Measurements from ENCODE around the gene CCDC27. TPM values are rescaled to one million over a fixed set of nuclear protein-coding genes. Genes with fewer than 3 reads are reported as not detected.
"Not testable (repeated sequence)": the region's sequence is repeated elsewhere in the genome, so short reads cannot be mapped to it uniquely, and the experiment has no call there.

The CCDC27 gene
- total RNA-seq, 6 experiments from 2014 or later: not detected

DNA sequence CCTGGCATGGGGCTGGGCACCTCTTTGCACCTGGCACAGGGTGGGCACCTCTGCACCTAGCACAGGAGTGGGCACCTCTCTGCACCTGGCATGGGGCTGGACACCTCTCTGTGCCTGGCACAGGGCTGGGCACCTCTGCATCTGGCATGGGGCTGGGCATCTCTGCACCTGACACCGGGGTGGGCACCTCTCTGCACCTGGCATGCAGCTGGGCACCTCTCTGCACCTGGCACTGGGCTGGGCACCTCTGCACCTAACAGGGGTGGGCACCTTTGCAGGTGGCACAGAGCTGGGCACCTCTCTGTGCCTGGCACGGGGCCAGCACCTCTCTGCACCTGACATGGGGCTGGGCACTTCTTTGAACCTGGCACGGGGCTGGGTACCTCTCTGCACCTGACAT is 29.4 kb upstream of the CCDC27 start:
- Histone ChIP-seq H3K27ac (no peak overlapping the region), H3K27me3 (no peaks in the 10 kb centered on the region), H3K9me3 (no peaks in the 10 kb centered on the region), H3K36me3 (no peaks in the 10 kb centered on the region), H3K4me1 (no peaks in the 10 kb centered on the region), H3K4me3 (no peak overlapping the region)
- DNase-seq (no peak), ATAC-seq (no peak)
- WGBS (ENCODE audit: insufficient coverage, low coverage, low lambda C conversion rate, missing lambda C conversion rate): no CpG with 5 or more reads among the region's 3 CpGs
- TF ChIP-seq POLR2A (IDR thresholded peaks at IDR 0.05) (no peak), CTCF (IDR thresholded peaks at IDR 0.05) (no peak)
- intact Hi-C loops (cut with DNase I): no loop called here

GRCh38 chr1:3724416-3725030 is 27.7 kb upstream of the CCDC27 start:
- peak; percentile 85 to 92 (median 90) for TF ChIP-seq CTCF (IDR thresholded peaks at IDR 0.05)
- WGBS (ENCODE audit: insufficient coverage, low coverage, low lambda C conversion rate, missing lambda C conversion rate): 6% methylated on average over 6 of the region's 18 CpGs
- intact Hi-C loops (cut with DNase I): not testable (repeated sequence)

DNA sequence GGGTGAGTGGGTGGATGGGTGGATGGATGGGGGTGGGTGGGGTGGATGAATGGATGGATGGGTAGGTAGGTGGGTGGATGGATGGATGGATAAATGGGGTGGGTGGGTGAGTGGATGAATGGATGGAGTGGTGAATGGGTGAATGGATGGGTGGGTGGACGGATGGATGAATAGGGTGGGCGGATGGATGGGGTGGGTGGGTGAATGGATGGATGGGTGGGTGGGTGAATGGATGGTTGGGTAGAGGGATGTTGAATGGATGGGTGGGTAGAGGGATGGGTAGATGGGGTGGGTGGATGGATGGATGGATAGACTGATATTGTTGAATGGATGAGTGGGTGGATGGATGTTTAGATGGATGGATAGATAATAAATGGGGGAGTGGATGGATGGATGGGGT is 26.9 kb upstream of the CCDC27 start:
- no peaks in the 10 kb centered on the region for H3K27me3 ChIP-seq
- H3K27ac ChIP-seq: no peak overlapping the region
- TF ChIP-seq CTCF (IDR thresholded peaks at IDR 0.05) (no peak), POLR2A (IDR thresholded peaks at IDR 0.05) (no peak)
- H3K4me1 ChIP-seq: no peaks in the 10 kb centered on the region
- DNase-seq (no peak), ATAC-seq (no peak)
- 90% methylated on average over 2 of the region's 2 CpGs for WGBS (ENCODE audit: insufficient coverage, low coverage, low lambda C conversion rate, missing lambda C conversion rate)
- intact Hi-C loops (cut with DNase I): no loop called here
- no peaks in the 10 kb centered on the region for H3K36me3 ChIP-seq
- H3K4me3 ChIP-seq: no peak overlapping the region
- H3K9me3 ChIP-seq: no peaks in the 10 kb centered on the region

More at GRCh38 chr1:3724416-3725030, 27.7 kb upstream of the CCDC27 start:
- DNase-seq: peak; percentile 73 to 80 (median 75)
- H3K36me3 ChIP-seq, H3K4me1 ChIP-seq, H3K9me3 ChIP-seq, H3K27me3 ChIP-seq, H3K4me3 ChIP-seq, H3K27ac ChIP-seq: not testable (repeated sequence)
- peak; percentile 48 to 79 (median 74) for ATAC-seq

DNA sequence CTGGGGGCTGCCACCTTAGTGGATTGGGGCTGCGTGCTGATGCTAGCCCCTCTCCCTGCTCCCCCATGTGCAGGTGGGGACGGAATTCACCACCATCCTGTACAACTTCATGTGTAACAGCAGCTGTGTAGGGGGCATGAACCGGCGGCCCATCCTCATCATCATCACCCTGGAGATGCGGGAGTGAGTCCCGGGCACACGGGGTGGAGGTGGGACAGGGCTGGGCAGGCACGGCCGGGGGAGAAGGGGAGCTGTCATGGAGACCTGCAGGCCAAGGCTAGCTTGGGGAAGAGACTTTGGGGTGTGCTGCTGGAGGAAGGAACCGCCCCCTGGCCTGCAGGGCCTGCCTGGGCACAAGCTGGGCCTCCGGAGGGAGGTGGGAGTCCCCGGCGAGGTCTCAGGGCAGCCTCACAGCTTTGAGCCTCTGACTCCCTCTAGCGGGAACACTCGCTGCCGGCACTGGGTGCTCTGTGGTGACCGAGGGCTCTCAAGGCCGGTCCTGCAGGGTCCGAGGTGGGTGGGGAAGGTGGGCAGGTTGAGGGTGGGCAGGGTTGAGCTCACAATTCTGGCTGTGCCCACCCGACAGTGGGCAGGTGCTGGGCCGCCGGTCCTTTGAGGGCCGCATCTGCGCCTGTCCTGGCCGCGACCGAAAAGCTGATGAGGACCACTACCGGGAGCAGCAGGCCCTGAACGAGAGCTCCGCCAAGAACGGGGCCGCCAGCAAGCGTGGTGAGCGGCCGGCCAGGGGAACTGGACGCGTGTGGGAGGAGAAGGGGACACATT is 25.0 kb upstream of the CCDC27 start:
- peak in 1 of 4 donors; percentile 12 for ATAC-seq
- DNase-seq: no peak
- 85% methylated on average over 7 of the region's 37 CpGs for WGBS (ENCODE audit: insufficient coverage, low coverage, low lambda C conversion rate, missing lambda C conversion rate)
- H3K36me3 ChIP-seq: no peaks in the 10 kb centered on the region
- no peak overlapping the region for H3K4me3 ChIP-seq
- intact Hi-C loops (cut with DNase I): no loop called here
- H3K4me1 ChIP-seq: no peaks in the 10 kb centered on the region
- H3K27ac ChIP-seq: no peak overlapping the region
- H3K9me3 ChIP-seq: no peaks in the 10 kb centered on the region
- H3K27me3 ChIP-seq: no peaks in the 10 kb centered on the region
- TF ChIP-seq POLR2A (IDR thresholded peaks at IDR 0.05): no peak
- TF ChIP-seq CTCF (IDR thresholded peaks at IDR 0.05): peak in 1 of 4 donors; percentile 20

Measured in right lobe of liver (tissue), 6 donors.